ENCODE results near the gene LARP4B. TPM values are rescaled to one million over a fixed set of nuclear protein-coding genes. Genes with fewer than 3 reads are reported as not detected.

The LARP4B gene
- total and polyA plus RNA-seq, 2 donors (not counting 1 experiment from before 2014, with no cell fraction given): 35.6 to 129 TPM

GRCh38 chr10:850093-850492 is 81.4 kb downstream of the LARP4B start:
- POLR2A ChIA-PET: no interaction called here

GRCh38 chr10:847868-848267 is 83.6 kb downstream of the LARP4B start:
- no peak overlapping the region for H3K9ac ChIP-seq (ENCODE audit: low read length)
- peak overlapping the region; percentile 28 for H3K27ac Mint-ChIP-seq
- TF ChIP-seq CTCF (IDR thresholded peaks at IDR 0.05): no peak
- no peak for TF ChIP-seq EZH2 (IDR thresholded peaks at IDR 0.05; ENCODE audit: borderline replicate concordance, insufficient read depth, low read depth, low read length, poor library complexity, severe bottlenecking)
- WGBS (ENCODE audit: insufficient coverage): 100% methylated on average over 7 of the region's 7 CpGs
- H3K4me2 ChIP-seq (replicated peaks; ENCODE audit: low read depth, low read length, poor library complexity, severe bottlenecking): no peak overlapping the region
- H4K20me1 ChIP-seq (ENCODE audit: control insufficient read depth, insufficient read depth, low read length, poor library complexity, severe bottlenecking): peaks cover 28% of the 10 kb centered on the region
- ATAC-seq (ENCODE audit: low read depth) (no peak), DNase-seq (no peak)
- peaks cover 15 to 19% of the 10 kb centered on the region in 2 donors for H3K4me1 ChIP-seq (ENCODE audit: control insufficient read depth in 2 of 2, insufficient read depth in 2 of 2, low read length in 2 of 2)
- intact Hi-C loops (cut with micrococcal nuclease): no loop called here
- no peak overlapping the region for H2AFZ ChIP-seq (ENCODE audit: insufficient read depth, low read depth, low read length, poor library complexity, severe bottlenecking)
- peaks cover 0 to 4% (median 0%) of the 10 kb centered on the region in 3 donors for H3K9me3 ChIP-seq (ENCODE audit: control extremely low read depth in 1 of 3, control insufficient read depth in 2 of 3, insufficient read depth in 1 of 3, low read length in 2 of 3)
- no peaks in the 10 kb centered on the region for H3K27me3 Mint-ChIP-seq
- H3K79me2 ChIP-seq (ENCODE audit: control insufficient read depth, insufficient read depth, low read length): peaks cover 80% of the 10 kb centered on the region
- no peak overlapping the region for H3K27ac ChIP-seq (ENCODE audit: low read length in 2 of 2)
- no peak overlapping the region for H3K4me3 ChIP-seq (ENCODE audit: control extremely low read depth in 1 of 5, extremely low read depth in 1 of 5, insufficient read depth in 1 of 5, low read depth in 2 of 5, low read length in 4 of 5)
- H3K27me3 ChIP-seq (replicated peaks in 1 of 4; ENCODE audit: control extremely low read depth in 1 of 4, control insufficient read depth in 3 of 4, insufficient read depth in 4 of 4, low read length in 3 of 4): no peaks in the 10 kb centered on the region
- ChIA-PET POLR2A (interaction anchor here (0.7 kb wide), 1 partner anchor 17 kb away, joined by 3 read pairs; no protein-coding TSS in a partner anchor), CTCF (no interaction called here)
- H3K4me3 Mint-ChIP-seq: no peak overlapping the region
- H3K4me1 Mint-ChIP-seq: peaks cover 47% of the 10 kb centered on the region
- H3K36me3 ChIP-seq (replicated peaks in 1 of 2; ENCODE audit: control extremely low read depth in 1 of 2, control insufficient read depth in 1 of 2, extremely low read depth in 1 of 2, insufficient read depth in 2 of 2, low read length in 1 of 2): peaks cover 0 to 41% of the 10 kb centered on the region in 2 experiments
- peaks cover 4% of the 10 kb centered on the region for H3K9me3 Mint-ChIP-seq (ENCODE audit: insufficient read depth)

More at GRCh38 chr10:850093-850492, 81.4 kb downstream of the LARP4B start:
- Histone ChIP-seq H3K4me2 (replicated peaks; ENCODE audit: low read depth, low read length, poor library complexity, severe bottlenecking) (no peak overlapping the region), H3K27me3 (replicated peaks in 1 of 4; ENCODE audit: control extremely low read depth in 1 of 4, control insufficient read depth in 3 of 4, insufficient read depth in 4 of 4, low read length in 3 of 4) (no peaks in the 10 kb centered on the region), H3K79me2 (ENCODE audit: control insufficient read depth, insufficient read depth, low read length) (peaks cover 59% of the 10 kb centered on the region), H4K20me1 (ENCODE audit: control insufficient read depth, insufficient read depth, low read length, poor library complexity, severe bottlenecking) (peaks cover 18% of the 10 kb centered on the region), H3K27ac (ENCODE audit: low read length in 2 of 2) (peak overlapping the region in 1 of 2 donors; percentile 85), H3K9ac (ENCODE audit: low read length) (no peak overlapping the region), H2AFZ (ENCODE audit: insufficient read depth, low read depth, low read length, poor library complexity, severe bottlenecking) (no peak overlapping the region), H3K4me1 (ENCODE audit: control insufficient read depth in 2 of 2, insufficient read depth in 2 of 2, low read length in 2 of 2) (peaks cover 15 to 21% of the 10 kb centered on the region in 2 donors), H3K36me3 (replicated peaks in 1 of 2; ENCODE audit: control extremely low read depth in 1 of 2, control insufficient read depth in 1 of 2, extremely low read depth in 1 of 2, insufficient read depth in 2 of 2, low read length in 1 of 2) (peaks cover 0 to 31% of the 10 kb centered on the region in 2 experiments), H3K4me3 (ENCODE audit: control extremely low read depth in 1 of 5, extremely low read depth in 1 of 5, insufficient read depth in 1 of 5, low read depth in 2 of 5, low read length in 4 of 5) (no peak overlapping the region), H3K9me3 (ENCODE audit: control extremely low read depth in 1 of 3, control insufficient read depth in 2 of 3, insufficient read depth in 1 of 3, low read length in 2 of 3) (peaks cover 0 to 4% (median 0%) of the 10 kb centered on the region in 3 donors)
- CTCF ChIA-PET: no interaction called here
- peak overlapping the region; percentile 62 for H3K27ac Mint-ChIP-seq
- intact Hi-C loops (cut with micrococcal nuclease): loop anchor here (5.0 kb wide), 1 partner anchor 192 kb away; no protein-coding TSS in a partner anchor
- TF ChIP-seq CTCF (IDR thresholded peaks at IDR 0.05): no peak
- no peak for TF ChIP-seq EZH2 (IDR thresholded peaks at IDR 0.05; ENCODE audit: borderline replicate concordance, insufficient read depth, low read depth, low read length, poor library complexity, severe bottlenecking)
- WGBS (ENCODE audit: insufficient coverage): no CpG with 5 or more reads among the region's 2 CpGs
- DNase-seq (no peak), ATAC-seq (ENCODE audit: low read depth) (no peak)
- peaks cover 50% of the 10 kb centered on the region for H3K4me1 Mint-ChIP-seq
- no peaks in the 10 kb centered on the region for H3K27me3 Mint-ChIP-seq
- peaks cover 4% of the 10 kb centered on the region for H3K9me3 Mint-ChIP-seq (ENCODE audit: insufficient read depth)
- no peak overlapping the region for H3K4me3 Mint-ChIP-seq

Measured in B cell (primary cell).